ENCODE results near the gene RPL15.
"Not testable (repeated sequence)": the region's sequence is repeated elsewhere in the genome, so short reads cannot be mapped to it uniquely, and the experiment has no call there.

RPL15 gene

GRCh38 chr3:23889950-23890349 lies 27.0 kb upstream of the RPL15 start:
- no peak for DNase-seq

- DNase-seq = no peak
Measured at GRCh38 chr3:23894254-23895061, 22.5 kb upstream of the RPL15 start.

- DNase-seq = no peak
Measured at GRCh38 chr3:23895181-23895580, 21.8 kb upstream of the RPL15 start.

DNA sequence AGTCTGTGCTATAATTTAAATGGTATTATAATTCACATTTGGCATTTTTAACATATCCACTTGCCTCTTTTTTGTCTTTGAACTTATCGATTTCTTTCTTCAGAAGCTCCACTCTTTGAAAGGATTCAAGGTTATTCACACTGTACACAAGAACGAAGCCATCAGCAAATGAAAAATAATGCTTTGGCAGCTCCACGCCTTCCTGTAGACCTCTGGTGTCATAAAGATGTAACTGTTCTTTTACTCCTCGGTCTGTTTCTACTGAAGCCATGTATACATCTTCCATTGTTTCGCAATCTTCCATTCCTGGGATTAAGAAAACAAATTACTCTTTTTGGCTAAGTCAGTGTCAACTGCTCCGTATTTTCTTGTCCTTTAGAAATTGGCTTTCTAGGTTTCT lies 16.2 kb upstream of the RPL15 start:
- no peak for DNase-seq

DNA sequence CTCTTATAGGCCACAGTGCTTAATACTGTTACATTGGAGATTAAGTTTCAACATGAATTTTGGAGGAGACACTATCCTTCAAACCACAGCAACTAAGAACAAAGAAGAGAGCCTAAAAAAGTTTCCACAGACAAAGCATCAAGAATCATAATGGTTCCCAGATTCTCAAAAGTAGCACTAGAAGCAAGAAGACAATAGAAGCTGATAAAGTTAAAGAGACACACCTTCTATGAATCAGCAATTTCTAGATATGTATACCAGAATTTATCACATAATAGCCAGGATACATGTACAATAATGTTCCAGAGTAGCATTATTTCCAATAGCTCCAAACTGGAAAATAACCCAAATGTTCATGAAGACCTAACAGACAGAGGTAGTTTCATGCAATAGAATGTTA lies 12.4 kb upstream of the RPL15 start:
- DNase-seq = no peak

DNA sequence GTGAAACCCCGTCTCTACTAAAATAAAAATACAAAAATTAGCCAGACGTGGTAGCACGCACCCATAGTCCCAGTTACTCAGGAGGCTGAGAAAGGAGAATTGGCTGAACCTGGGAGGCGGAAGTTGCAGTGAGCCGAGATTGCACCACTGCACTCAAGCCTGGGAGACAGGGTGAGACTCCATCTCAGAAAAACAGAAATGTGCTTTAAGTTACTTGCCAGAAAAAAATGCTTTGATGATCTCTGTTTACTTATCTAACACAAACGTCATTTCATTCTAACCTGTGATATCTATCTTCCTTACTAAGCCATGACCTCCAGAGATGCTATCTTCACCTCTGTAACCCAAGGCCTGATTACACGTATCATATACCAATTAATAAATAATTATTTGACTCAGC lies 7.6 kb upstream of the RPL15 start:
- DNase-seq = no peak

DNA sequence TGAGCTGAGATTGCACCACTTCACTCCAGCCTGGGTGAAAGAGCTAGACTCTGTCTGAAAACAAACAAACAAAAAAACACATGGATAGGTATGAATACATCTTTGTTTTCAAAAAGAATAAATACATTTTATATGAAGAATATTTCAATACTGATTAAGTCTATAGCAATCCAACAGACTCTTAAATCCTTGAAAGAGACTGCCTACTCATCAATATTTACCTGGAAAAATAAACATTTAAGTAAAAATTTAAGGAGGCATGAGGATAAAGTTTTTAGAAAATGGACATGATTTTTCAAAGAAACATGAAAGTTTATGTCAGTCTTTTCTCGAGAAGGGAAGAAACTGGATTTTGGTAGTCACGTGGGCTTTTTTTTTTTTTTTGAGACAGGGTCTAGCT lies 5.5 kb upstream of the RPL15 start:
- DNase-seq = no peak

DNA sequence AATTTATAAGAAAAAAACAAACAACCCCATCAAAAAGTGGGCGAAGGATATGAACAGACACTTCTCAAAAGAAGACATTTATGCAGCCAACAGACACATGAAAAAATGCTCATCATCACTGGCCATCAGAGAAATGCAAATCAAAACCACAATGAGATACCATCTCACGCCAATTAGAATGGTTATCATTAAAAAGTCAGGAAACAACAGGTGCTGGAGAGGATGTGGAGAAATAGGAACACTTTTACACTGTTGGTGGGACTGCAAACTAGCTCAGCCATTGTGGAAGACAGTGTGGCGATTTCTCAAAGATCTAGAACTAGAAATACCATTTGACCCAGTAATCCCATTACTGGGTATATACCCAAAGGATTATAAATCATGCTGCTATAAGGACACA lies 4.6 kb upstream of the RPL15 start:
- not testable (repeated sequence) for DNase-seq

DNA sequence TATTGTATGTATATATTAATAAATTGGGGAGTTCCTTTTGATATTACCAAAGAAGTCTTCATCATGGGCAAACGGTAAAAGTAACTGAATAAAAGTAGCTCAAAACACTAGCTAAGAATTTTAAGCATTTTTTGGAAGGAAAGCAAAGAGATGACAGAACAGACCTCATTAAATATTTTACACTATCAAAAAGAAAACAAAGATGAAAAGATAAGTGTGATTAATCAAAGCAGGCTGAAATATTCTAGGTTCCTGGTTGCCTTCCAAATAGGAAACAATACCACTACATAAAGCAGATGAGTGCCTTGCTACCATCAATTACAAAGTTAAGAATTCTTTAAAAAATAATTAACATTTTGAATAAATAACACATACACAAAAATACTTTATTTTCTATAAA lies 3.8 kb upstream of the RPL15 start:
- no peak for DNase-seq

- no peak for DNase-seq
Measured at GRCh38 chr3:23913873-23914743, 2.8 kb upstream of the RPL15 start.

- DNase-seq = no peak
Measured at GRCh38 chr3:23915537-23916108, 1.3 kb upstream of the RPL15 start.

- DNase-seq = no peak
Measured at GRCh38 chr3:23916152-23916885, 613 bp upstream of the RPL15 start.

DNA sequence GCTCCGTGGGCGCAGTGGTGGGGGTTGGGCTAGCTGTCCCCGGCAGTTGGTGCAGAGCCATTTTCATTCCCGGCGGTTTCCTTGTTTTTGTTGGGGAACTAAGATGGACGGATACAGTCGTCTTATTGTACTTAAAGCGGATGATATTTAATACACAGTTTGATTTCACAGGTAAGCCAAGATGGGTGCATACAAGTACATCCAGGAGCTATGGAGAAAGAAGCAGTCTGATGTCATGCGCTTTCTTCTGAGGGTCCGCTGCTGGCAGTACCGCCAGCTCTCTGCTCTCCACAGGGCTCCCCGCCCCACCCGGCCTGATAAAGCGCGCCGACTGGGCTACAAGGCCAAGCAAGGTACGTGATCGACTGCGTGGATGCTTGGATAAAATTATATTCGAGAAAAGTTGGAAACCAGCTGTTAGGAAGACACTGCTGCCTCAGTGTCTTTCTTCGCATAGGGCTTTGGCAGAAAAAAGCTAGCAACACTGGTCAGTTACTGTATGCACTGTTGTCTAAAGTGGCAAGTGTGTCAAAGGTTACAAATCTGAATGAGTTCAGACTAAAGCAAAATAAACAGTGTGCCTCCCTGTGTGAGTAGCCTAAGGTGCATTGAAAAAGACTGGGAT lies 859 bp downstream of the RPL15 start:
- not testable (repeated sequence) for DNase-seq

GRCh38 chr3:23918331-23918730 lies 1.4 kb downstream of the RPL15 start:
- DNase-seq = not testable (repeated sequence)

- DNase-seq = no peak
Measured at GRCh38 chr3:23919628-23920027, 2.7 kb downstream of the RPL15 start.

GRCh38 chr3:23920151-23920655 lies 3.3 kb downstream of the RPL15 start:
- no peak for DNase-seq

DNA sequence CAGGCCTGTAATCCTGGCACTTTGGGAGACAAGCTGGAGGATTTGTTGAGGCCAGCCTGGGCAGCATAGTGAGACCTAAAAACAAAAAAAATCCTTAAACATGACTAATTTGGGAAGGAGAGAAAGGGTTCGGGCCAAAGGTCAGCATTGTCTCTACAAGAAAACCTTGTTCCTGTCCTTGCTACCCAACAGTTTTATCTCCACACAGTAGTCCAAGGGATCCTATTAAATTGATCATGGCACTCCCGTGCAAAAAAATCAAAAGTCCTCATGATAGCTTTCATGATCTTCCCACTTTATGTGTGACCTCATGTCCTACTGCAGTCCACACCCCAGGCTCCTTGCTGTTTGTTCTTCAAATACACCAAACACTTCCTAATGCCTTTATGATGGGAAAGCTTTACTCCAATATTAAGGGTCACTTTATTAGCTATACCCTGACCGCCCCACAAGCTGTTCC lies 4.2 kb downstream of the RPL15 start:
- no peak for DNase-seq

DNA sequence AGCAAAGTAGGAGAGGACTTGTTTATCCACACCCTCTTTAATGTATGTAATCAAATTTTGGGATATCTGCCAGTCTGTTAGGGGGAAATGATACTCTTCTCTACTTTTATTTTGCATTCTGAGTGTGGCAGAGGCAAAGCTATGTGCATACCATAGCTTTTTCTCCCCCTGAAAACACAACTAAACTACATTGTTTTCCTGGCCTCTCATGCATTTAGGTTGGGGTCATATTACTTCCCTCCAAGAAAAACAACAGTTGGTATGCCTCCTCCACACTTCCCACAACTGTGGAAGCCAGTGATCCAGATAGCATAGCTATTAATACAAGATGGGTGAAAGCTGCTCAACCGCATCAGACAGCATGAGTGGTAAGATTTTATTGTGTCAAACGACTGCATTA lies 6.9 kb downstream of the RPL15 start:
- no peak for DNase-seq

GRCh38 chr3:23926246-23926645 lies 9.3 kb downstream of the RPL15 start:
- no peak for DNase-seq

DNA sequence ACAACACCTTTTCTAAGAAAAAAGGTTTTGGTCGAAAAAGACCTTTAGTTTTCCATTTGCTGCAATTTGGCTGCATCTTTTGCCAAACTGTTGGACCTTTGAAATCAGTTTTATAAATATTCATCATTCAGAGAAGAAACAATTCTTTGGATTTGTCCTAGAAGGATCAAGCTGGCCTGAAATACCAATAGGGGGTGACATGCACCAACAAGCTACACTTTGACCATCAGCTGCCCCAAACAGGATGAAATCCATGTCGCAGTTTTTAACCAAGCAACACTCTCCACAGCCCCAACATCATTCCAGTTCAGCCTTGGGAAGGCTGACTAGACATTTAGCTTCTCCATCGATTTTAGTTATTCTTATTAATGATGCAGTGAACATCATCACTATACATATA lies 9.8 kb downstream of the RPL15 start:
- DNase-seq = no peak

DNA sequence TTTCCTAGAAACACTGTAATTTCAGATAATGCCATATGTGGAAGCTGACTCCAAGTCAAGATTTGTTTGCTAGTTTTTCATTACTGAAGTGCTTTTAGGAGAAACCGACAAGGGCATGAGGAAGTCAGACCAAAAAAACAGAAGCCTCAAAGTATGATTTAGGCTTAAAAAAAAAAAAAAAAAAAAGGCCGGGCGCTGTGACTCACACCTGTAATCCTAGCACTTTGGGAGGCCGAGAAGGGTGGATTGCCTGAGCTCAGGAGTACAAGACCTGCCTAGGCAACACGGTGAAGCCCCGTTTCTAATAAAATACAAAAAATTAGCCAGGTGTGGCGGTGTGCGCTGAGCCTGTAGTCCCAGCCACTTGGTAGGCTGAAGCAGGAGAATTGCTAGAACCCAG lies 11.6 kb downstream of the RPL15 start:
- no peak for DNase-seq

GRCh38 chr3:23931597-23931996 lies 14.7 kb downstream of the RPL15 start:
- no peak for DNase-seq

Measured in activated gamma-delta T cell (primary cell).